GM19239 (cell line): ENCODE results near the gene HPN.
"Not testable (repeated sequence)": the region's sequence is repeated elsewhere in the genome, so short reads cannot be mapped to it uniquely, and the experiment has no call there.

Experiments used
- DNase-seq: peaks from one replicate; pipeline ENCODE4 v3.0.0; 2011; ENCODE audit warnings: low spot score; ENCODE audit not compliant: insufficient read length
- FAIRE-seq: peaks from 2 replicates; lab custom pipeline; 2011; peaks lifted over from hg19 to GRCh38; lab: Jason Lieb, UNC

Gene HPN

GRCh38 chr19:35025969-35026368 lies 15.6 kb upstream of the HPN start:
- FAIRE-seq, result no peak
- DNase-seq, result no peak

GRCh38 chr19:35026418-35026817 lies 15.1 kb upstream of the HPN start:
- FAIRE-seq, result no peak

GRCh38 chr19:35027009-35027408 lies 14.5 kb upstream of the HPN start:
- no peak for FAIRE-seq
- no peak for DNase-seq

More at GRCh38 chr19:35026418-35026817, 15.1 kb upstream of the HPN start:
- no peak for DNase-seq

GRCh38 chr19:35027851-35028599 lies 13.5 kb upstream of the HPN start:
- no peak for DNase-seq
- no peak for FAIRE-seq

- DNase-seq, FAIRE-seq: not testable (repeated sequence)
These were observed 13.0 kb upstream of the HPN start for GRCh38 chr19:35028600-35028885.

- not testable (repeated sequence) for DNase-seq, FAIRE-seq
These were observed 12.2 kb upstream of the HPN start for GRCh38 chr19:35029275-35029736.

GRCh38 chr19:35029737-35030256 lies 11.7 kb upstream of the HPN start:
- no peak for DNase-seq
- no peak for FAIRE-seq

GRCh38 chr19:35030257-35031071 lies 11.1 kb upstream of the HPN start, which contains the start of gene SCN1B:
Gene SCN1B (plus strand): TSS chr19:35030470. CDS start chr19:35030821, 351 bp downstream.
- DNase-seq (no peak), FAIRE-seq (no peak)

GRCh38 chr19:35031072-35031881 lies 10.2 kb upstream of the HPN start:
- FAIRE-seq, result no peak
- no peak for DNase-seq

GRCh38 chr19:35032356-35032865 lies 9.1 kb upstream of the HPN start:
- no peak for FAIRE-seq
- no peak for DNase-seq

GRCh38 chr19:35033067-35034004 lies 8.2 kb upstream of the HPN start:
- FAIRE-seq (no peak), DNase-seq (no peak)

- FAIRE-seq, result no peak
- DNase-seq, result no peak
These were observed 7.5 kb upstream of the HPN start for GRCh38 chr19:35034005-35034502.

- DNase-seq (no peak), FAIRE-seq (no peak)
These were observed 6.7 kb upstream of the HPN start for GRCh38 chr19:35034588-35035382.

GRCh38 chr19:35037716-35038622 lies 3.6 kb upstream of the HPN start:
- FAIRE-seq (peak; percentile 81), DNase-seq (peak; percentile 72)

- no peak for DNase-seq
- no peak for FAIRE-seq
These were observed 2.7 kb upstream of the HPN start for GRCh38 chr19:35038623-35039512.
